Uterus (tissue), 2 donors: ENCODE data around the gene GAA.

ENCODE experiments used
- POLR2A ChIP-seq, 2 donors: fragments of 450-650 bp; IDR thresholded peaks; one replicate each; pipeline ENCODE4 v1.6.1; 2016; ENCODE audit warnings: antibody characterized with exemption in 2 of 2, mild to moderate bottlenecking in 1 of 2, moderate library complexity in 1 of 2
- TF ChIP-seq, protein P1 (sequence below), 4 experiments: fragments of 200-600 bp in 2 of 4; fragments of 450-650 bp in 2 of 4; sonication (generic) in 2 of 4; IDR thresholded peaks; one replicate each; pipeline ENCODE4 v1.5.1; 2016 to 2019; ENCODE audit warnings: antibody characterized with exemption in 4 of 4, mild to moderate bottlenecking in 2 of 4, moderate library complexity in 1 of 4

- TF ChIP-seq, protein P1, sequence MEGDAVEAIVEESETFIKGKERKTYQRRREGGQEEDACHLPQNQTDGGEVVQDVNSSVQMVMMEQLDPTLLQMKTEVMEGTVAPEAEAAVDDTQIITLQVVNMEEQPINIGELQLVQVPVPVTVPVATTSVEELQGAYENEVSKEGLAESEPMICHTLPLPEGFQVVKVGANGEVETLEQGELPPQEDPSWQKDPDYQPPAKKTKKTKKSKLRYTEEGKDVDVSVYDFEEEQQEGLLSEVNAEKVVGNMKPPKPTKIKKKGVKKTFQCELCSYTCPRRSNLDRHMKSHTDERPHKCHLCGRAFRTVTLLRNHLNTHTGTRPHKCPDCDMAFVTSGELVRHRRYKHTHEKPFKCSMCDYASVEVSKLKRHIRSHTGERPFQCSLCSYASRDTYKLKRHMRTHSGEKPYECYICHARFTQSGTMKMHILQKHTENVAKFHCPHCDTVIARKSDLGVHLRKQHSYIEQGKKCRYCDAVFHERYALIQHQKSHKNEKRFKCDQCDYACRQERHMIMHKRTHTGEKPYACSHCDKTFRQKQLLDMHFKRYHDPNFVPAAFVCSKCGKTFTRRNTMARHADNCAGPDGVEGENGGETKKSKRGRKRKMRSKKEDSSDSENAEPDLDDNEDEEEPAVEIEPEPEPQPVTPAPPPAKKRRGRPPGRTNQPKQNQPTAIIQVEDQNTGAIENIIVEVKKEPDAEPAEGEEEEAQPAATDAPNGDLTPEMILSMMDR (IDR thresholded peaks at IDR 0.05), result peak; percentile 58 to 99 (median 96)
- peak; percentile 52 to 80 for TF ChIP-seq POLR2A (IDR thresholded peaks at IDR 0.05)
Observed at GRCh38 chr17:80101011-80101945, at the start of gene GAA.
